Measurements from ENCODE around the gene OSBPL6.

- TF ChIP-seq CTCF (IDR thresholded peaks at IDR 0.05; ENCODE audit: low read depth, low read length, missing input control) (no peak), JUND (IDR thresholded peaks at IDR 0.05) (no peak), NR2F2 (IDR thresholded peaks at IDR 0.05) (no peak), TAF1 (conservative IDR thresholded peaks at IDR 0.05) (no peak), RAD21 (IDR thresholded peaks at IDR 0.05) (no peak), EGR1 (IDR thresholded peaks at IDR 0.05; ENCODE audit: low read depth in 2 of 2) (no peak), YY1 (IDR thresholded peaks at IDR 0.05) (no peak), MAX (IDR thresholded peaks at IDR 0.05) (no peak), RXRA (IDR thresholded peaks at IDR 0.05) (no peak), REST (IDR thresholded peaks at IDR 0.05) (no peak), GABPA (IDR thresholded peaks at IDR 0.05 in 1 of 2, conservative IDR thresholded peaks at IDR 0.05 in 1 of 2) (no peak), SP1 (IDR thresholded peaks at IDR 0.05) (no peak)
Observed at GRCh38 chr2:178417916-178418315, 223.6 kb downstream of the OSBPL6 start.

All from liver (tissue), 3 donors.